ENCODE results near the gene CYREN. TPM values are rescaled to one million over a fixed set of nuclear protein-coding genes. Genes with fewer than 3 reads are reported as not detected.

CYREN gene
- total and polyA plus RNA-seq, 9 of the 15 experiments (the other 6 are each of a cell fraction or from before 2014, with no cell fraction given), result 13.9 to 108 (median 88.8) TPM

DNA sequence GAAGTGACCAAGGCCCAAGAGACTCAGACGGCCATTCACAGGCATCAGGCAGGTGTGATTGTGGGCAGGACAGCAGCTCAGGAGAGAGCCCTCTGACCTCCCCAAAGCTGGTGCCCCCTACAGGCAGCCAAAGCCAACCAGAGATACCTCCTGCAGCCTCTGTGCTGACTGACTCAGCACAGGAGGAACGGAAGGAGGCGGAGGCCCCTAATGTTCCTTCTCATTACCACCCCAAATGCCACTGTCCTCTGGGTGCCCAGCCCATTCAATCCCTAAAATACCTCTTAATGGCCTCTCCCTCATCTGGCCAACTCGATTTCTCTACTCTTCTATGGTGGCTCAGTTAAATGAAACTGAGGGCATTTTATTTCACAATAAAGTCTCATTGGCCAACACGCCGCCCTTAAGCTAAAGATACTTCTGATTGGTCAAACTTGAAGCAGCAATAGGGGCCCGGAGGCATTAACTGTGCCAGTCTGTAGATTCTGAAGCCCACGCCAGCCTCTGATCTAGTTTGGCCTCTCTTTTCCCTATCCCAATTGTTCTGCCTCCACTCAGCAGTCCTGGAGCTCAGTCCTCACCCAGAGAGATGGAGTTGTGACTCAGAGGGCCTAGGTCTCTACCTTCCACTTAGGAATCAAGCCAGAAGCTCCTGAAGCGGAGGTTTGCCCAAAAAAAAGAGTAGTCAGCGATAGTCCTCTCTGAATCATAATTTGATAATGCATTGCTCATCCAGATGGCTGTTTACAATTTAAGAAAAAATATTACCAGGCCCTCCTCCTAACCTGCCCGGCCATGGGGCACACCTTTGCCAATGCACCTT is 1.2 kb downstream of the CYREN start (continued):
- TF ChIP-seq MCM2 (IDR thresholded peaks at IDR 0.05; ENCODE audit: low read depth), result no peak
- TF ChIP-seq, protein P1, sequence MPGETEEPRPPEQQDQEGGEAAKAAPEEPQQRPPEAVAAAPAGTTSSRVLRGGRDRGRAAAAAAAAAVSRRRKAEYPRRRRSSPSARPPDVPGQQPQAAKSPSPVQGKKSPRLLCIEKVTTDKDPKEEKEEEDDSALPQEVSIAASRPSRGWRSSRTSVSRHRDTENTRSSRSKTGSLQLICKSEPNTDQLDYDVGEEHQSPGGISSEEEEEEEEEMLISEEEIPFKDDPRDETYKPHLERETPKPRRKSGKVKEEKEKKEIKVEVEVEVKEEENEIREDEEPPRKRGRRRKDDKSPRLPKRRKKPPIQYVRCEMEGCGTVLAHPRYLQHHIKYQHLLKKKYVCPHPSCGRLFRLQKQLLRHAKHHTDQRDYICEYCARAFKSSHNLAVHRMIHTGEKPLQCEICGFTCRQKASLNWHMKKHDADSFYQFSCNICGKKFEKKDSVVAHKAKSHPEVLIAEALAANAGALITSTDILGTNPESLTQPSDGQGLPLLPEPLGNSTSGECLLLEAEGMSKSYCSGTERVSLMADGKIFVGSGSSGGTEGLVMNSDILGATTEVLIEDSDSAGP (CRISPR knock-in tag; IDR thresholded peaks at IDR 0.05), result no peak
- TF ChIP-seq MECOM (CRISPR knock-in tag; IDR thresholded peaks at IDR 0.05), result no peak
- no peak for TF ChIP-seq NRF1 (conservative IDR thresholded peaks at IDR 0.05 in 1 of 2, IDR thresholded peaks at IDR 0.05 in 1 of 2)
- no peak for TF ChIP-seq HNRNPH1 (optimal IDR thresholded peaks at IDR 0.05; ENCODE audit: low read depth, low read length)
- TF ChIP-seq, protein P2, sequence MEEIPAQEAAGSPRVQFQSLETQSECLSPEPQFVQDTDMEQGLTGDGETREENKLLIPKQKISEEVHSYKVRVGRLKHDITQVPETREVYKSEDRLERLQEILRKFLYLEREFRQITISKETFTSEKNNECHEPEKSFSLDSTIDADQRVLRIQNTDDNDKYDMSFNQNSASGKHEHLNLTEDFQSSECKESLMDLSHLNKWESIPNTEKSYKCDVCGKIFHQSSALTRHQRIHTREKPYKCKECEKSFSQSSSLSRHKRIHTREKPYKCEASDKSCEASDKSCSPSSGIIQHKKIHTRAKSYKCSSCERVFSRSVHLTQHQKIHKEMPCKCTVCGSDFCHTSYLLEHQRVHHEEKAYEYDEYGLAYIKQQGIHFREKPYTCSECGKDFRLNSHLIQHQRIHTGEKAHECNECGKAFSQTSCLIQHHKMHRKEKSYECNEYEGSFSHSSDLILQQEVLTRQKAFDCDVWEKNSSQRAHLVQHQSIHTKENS (CRISPR knock-in tag; IDR thresholded peaks at IDR 0.05), result no peak
- no peak for TF ChIP-seq TEAD2 (tag; IDR thresholded peaks at IDR 0.05)
- 0 out of 2 replicates have a peak, but pooled peaks have one; percentile 9 for TF ChIP-seq NR2C2 (CRISPR knock-in tag; IDR thresholded peaks at IDR 0.05)
- peak; percentile 37; the same call in 1 of the 2 replicates for TF ChIP-seq NR2C2 (tag; IDR thresholded peaks at IDR 0.05)
- TF ChIP-seq RBM14 (IDR thresholded peaks at IDR 0.05; ENCODE audit: borderline replicate concordance, insufficient read depth, low read depth, low read length), result no peak
- TF ChIP-seq, protein P3, sequence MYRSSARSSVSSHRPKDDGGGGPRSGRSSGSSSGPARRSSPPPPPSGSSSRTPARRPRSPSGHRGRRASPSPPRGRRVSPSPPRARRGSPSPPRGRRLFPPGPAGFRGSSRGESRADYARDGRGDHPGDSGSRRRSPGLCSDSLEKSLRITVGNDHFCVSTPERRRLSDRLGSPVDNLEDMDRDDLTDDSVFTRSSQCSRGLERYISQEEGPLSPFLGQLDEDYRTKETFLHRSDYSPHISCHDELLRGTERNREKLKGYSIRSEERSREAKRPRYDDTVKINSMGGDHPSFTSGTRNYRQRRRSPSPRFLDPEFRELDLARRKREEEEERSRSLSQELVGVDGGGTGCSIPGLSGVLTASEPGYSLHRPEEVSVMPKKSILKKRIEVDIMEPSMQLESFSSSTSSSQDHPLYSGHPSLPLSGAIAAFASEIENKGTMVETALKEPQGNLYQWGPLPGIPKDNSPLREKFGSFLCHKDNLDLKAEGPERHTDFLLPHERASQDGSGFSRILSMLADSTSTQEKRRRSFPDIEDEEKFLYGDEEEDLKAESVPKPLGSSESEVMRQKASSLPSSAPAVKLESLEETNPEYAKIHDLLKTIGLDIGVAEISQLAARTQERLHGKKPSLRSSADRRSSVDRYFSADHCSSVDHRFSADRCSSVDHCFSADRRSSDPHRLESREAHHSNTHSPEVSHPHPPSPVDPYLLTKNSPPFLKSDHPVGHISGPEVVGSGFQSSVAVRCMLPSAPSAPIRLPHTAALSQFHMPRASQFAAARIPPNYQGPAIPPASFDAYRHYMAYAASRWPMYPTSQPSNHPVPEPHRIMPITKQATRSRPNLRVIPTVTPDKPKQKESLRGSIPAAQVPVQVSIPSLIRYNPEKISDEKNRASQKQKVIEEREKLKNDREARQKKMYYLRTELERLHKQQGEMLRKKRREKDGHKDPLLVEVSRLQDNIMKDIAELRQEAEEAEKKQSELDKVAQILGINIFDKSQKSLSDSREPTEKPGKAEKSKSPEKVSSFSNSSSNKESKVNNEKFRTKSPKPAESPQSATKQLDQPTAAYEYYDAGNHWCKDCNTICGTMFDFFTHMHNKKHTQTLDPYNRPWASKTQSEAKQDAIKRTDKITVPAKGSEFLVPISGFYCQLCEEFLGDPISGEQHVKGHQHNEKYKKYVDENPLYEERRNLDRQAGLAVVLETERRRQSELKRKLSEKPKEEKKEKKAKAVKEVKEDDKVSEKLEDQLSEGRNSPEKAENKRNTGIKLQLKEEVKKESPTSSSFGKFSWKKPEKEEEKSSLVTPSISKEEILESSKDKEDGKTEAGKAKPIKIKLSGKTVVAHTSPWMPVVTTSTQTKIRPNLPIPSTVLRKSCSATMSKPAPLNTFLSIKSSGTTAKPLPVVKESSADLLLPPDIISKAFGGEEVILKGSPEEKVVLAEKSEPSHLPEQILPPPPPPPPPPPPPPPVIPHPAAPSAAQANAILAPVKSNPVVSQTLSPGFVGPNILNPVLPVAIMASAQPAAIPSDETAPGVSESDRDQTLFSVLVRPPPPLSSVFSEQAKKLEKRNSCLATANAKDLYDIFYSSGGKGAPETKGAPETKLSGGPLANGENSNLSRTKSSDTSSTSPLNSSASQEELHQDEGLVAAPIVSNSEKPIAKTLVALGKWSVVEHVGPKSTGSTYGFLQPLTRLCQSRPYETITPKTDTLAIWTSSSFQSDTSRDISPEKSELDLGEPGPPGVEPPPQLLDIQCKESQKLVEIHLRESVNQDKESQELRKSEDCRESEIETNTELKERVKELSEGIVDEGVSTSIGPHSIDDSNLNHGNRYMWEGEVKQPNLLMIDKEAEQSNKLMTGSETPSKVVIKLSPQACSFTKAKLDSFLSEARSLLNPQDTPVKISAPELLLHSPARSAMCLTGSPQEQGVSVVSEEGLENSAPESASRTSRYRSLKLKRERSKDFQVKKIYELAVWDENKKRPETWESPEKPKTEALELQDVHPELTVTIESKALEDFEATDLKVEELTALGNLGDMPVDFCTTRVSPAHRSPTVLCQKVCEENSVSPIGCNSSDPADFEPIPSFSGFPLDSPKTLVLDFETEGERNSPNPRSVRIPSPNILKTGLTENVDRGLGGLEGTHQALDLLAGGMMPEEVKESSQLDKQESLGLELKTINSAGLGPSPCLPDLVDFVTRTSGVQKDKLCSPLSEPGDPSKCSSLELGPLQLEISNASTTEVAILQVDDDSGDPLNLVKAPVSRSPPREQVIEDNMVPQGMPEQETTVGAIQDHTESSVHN (IDR thresholded peaks at IDR 0.05; ENCODE audit: borderline replicate concordance in 1 of 2, low read depth in 1 of 2), result no peak
- TF ChIP-seq OTX1 (CRISPR knock-in tag; IDR thresholded peaks at IDR 0.05), result no peak
- TF ChIP-seq, protein P4, sequence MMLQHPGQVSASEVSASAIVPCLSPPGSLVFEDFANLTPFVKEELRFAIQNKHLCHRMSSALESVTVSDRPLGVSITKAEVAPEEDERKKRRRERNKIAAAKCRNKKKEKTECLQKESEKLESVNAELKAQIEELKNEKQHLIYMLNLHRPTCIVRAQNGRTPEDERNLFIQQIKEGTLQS (IDR thresholded peaks at IDR 0.05), result no peak
- TF ChIP-seq, protein P4 (CRISPR knock-in tag; conservative IDR thresholded peaks at IDR 0.05), result no peak
- 0 out of 2 replicates have a peak, but pooled peaks have one; percentile 45 for TF ChIP-seq POLR2G (IDR thresholded peaks at IDR 0.05; ENCODE audit: low read depth, low read length)
